Fibroblast of the conjunctiva (primary cell): ENCODE data around the gene SLC16A1.
"Not testable (repeated sequence)": the region's sequence is repeated elsewhere in the genome, so short reads cannot be mapped to it uniquely, and the experiment has no call there.

ENCODE experiments used
- DNase-seq: peaks from one replicate; pipeline ENCODE4 v3.0.0-alpha.2; 2010; ENCODE audit warnings: low read depth

SLC16A1 gene, protein sequence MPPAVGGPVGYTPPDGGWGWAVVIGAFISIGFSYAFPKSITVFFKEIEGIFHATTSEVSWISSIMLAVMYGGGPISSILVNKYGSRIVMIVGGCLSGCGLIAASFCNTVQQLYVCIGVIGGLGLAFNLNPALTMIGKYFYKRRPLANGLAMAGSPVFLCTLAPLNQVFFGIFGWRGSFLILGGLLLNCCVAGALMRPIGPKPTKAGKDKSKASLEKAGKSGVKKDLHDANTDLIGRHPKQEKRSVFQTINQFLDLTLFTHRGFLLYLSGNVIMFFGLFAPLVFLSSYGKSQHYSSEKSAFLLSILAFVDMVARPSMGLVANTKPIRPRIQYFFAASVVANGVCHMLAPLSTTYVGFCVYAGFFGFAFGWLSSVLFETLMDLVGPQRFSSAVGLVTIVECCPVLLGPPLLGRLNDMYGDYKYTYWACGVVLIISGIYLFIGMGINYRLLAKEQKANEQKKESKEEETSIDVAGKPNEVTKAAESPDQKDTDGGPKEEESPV

DNA sequence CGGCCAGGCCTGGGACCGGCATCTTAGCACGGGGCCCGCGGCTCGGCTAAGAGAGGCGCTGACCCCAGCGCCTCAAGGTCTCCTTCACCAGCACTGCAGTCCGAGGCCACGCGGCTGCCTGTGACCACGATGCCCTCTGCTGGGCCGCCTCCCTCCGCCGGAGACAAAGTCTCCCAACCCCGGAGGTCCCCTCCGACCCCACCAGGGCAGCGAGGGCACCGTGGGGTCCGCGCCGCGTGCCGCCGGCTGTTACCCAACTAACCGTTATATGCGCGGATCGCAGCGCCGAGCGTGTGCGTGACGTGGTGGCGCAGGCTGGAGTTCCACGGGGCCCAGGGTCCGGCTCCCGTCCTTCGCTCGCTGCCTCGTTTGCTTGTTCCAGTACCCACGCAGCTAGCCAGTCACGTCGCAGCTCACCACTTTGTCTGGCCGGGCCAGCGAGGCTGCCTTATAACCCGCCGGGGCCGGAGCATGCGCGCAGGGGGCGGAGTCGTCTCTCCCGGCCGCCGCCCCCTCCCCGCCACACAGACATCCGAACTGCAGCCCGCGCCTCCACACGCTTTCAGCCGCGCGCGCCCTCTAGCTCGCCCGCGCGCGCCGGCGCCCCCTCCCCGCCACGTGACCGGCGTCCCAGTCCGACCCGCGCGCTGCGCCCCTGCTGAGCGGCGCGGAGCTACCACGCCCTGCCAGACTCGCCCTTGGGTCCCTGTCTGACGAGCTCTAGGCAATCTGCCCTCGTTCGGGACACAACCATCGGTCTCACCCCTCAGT lies at the start of gene SLC16A1:
SLC16A1 (minus strand) TSS at position 424 of the 771 bp plus-strand sequence. CDS start 26,888 bp downstream, outside the sequence.
- DNase-seq: peak; percentile 85

DNA sequence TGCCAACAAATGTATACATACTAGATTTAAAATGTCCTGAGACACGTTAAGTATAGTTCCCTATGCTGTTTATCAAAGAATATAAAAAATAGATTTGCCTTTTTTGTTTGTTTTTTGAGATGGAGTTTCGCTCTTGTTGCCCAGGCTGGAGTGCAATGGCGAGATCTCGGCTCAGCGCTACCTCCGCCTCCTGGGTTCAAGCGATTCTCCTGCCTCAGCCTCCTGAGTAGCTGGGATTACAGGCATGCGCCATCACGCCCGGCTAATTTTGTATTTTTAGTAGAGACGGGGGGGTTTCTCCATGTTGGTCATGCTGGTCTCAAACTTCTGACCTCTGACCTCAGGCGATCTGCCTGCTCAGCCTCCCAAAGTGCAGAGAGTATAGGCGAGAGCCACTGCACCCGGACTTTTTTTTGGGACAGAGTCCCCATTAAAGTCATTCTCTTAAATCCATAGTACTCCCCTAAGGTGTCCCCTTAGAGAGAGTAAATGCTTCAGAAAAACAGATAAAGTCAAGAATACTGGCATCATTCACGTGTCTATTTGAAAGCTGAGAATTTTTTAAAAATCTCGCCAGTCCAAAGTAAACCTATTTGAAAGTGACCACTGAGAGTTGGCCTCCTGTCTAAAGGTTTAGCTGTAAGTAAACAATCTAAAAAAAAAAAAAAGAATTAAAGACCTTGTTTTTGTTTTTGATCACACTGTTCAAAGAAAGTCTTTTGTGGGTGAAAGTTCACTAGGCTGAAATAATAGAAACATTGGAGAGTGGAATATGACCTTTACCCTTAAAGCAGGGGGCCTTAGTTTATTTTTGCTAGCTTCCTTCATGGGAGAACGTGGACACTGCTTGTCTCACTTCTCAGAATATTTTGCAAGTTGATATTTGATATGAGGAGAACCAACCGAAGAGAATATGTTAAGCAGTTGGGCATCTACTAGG lies 48.0 kb upstream of the SLC16A1 start:
- no peak for DNase-seq

DNA sequence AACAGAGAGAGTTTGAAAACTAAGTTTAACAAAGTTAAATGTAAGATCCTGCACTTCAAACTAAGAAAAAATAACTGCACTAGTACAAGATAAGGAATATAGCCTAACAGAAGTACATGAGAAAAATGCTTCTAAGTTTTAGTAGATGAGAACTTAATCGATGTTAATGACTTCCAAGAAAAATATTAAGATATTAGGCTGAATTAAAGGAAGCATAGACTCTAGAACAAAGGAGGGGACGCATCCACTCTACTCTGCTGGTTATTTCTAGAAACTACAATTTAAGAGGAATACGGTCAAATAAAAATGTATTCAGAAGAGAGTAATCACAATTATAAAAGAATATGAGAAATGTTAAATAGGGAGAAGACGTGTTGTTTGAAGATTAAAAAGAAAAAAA lies 46.3 kb upstream of the SLC16A1 start:
- no peak for DNase-seq

DNA sequence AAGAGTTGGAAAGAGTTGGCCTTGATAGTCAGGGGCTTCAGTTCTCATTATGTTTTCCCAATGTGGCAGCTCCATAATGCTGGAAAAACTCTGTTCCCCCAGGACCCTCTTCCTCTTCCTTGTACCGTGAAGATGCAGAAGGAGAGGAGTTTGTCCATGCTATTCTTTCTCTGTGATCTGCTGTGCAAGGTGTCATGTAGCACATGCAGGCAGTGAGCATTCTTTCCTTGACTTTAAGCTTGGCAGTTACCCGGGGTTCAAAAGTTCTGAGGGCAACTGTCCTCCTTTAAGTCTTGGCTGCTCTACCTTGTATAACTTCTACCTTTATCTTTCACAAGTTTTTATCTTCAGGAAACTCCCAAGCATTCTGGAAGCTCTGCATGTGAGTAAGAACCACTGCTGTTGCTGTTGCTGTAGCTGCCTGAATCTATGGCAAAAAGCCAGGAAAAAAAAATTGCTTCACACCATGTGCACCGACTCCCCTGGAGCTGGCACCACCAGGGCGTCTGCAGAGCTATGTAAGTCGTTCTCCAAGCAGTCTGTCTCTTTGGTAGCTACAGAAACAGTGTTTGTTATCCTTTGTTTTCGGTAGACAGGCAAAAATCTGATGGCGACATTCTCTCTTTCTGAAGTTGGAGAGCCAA lies 42.7 kb upstream of the SLC16A1 start:
- DNase-seq: peak; percentile 83

DNA sequence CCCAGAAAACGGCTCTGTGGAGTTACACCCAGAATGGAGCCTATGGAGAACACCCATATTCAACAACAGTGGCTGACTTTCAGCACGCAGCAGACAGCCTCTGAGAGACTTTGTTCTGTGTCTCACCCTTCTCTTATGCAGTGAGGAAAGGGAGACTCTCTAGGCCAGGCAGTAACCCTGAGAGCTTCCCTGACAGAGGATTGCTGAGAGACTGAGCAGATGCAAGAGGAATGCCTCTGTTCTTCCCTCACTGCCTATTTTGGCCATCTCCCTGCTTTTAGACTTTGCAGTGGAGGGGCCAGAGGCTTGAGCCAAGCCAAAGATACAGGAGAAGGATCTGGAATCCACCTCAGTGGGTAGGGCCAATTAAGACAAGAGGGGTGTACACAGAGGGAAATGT lies 41.8 kb upstream of the SLC16A1 start:
- DNase-seq: no peak

DNA sequence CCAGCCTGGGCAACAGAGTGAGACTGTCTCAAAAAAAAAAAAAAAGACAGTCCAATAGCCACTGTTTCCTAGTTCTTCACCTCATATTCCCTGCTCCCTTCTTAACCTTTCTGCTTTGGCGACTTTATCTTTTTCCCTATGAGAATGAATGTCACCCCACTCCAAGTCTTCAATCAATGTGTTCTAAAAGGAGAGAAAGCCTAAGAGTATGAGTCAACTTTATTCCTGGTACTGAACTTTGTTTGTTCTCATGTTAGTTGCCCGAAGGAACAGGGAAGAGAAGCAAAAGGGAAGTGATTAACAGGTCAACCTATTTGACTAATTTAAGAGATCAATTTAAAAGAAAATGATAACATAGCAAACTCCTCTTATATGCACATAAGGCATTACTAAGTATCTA lies 39.9 kb upstream of the SLC16A1 start:
- no peak for DNase-seq

DNA sequence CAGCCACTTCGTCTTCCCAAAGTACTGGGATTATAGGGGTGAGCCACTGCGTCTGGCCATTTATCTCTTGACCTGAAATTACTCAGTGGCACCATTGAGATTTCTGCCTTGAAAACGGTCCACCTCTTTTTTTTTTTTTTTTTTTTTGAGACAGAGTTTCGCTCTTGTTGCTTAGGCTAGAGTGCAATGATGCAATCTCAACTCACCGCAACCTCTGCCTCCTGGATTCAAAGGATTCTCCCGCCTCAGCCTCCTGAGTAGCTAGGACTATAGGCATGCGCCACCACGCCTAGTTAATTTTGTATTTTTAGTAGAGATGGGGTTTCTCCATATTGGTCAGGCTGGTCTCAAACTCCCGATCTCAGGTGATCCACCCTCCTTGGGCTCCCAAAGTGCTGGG lies 39.0 kb upstream of the SLC16A1 start:
- not testable (repeated sequence) for DNase-seq

DNA sequence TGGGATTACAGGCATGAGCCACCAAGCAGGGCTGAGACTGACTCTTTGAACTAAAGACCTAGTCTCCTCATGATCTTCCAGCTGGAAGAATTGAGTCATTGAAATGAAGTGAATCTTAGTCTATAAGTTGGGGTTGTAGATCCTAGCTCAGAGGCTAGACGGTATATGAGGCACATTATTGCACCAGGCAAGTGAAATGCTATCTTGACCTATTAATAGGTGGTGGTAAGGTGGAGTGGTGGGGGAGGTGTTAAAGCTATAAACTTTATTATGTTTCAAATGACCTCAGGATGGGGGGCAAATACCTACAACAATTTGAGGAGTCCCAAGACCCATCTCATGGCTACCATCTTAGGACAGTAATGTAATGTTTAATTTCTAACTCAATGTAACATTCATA lies 36.8 kb upstream of the SLC16A1 start:
- no peak for DNase-seq

DNA sequence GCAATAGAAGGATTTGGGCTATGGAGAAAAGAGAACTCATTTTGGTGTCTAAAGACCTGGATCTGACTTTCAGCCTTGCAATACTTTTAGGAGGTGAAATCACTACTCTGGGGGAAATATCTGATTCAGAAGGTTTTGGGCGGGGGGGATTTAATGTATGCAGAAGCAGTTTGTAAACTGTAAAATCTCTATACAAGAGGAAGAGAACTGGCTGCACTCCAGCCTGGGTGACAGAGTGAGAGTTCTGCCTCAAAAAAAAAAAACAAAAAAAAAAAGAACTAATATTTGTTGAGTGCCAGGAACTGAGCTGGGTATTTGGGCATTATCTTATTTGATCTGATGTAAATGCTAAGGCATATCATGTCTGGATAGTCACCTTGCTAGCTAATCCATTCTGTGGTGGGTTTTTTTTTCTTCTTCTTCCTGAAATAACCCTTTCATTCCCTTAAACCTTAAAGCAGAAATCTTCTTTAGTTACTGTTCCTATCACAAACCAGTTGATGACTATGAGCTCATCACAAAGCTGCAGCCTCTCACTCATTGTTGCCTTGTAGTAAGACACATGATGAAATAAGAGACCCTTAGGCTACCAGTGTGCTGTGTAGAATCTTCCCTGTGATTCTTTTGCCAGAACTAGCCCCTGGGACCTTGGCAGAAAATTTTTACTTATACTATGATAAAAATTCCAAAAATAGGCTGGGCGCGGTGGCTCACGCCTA lies 35.6 kb upstream of the SLC16A1 start:
- DNase-seq: no peak

DNA sequence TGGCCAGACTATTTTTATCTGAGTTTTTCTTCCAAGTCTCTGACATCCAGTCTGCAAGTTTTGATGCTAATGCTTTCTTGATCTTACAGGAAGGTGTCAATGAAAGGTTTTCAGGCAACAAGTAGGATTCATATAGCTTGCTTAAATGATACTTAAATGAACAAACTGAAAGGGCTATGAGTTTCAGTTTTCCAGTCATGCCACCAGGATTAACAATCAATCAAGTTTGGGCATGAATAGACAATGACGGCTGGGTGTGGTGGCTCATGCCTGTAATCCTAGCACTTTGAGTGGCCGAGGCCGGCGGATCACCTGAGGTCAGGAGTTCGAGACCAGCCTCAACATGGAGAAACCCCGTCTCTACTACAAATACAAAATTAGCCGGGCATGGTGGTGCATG lies 34.3 kb upstream of the SLC16A1 start:
- DNase-seq: no peak

DNA sequence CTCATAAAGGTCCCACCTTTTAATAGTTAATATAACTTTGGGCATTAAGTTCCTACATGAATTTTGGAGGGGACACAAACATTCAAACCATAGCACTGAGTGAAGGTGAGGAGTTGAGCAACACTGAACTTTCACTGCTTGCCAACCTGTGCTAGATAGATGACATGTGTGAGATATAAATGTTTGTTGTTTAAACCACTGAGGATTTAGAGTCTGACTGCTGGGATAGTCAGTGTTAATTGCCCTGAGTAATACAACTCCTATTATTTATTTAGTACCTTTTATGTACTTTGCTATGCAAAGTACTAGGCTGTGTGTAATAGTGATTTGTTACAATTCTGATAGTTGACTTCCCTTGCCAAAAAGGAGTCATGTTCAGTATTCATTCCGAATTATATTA lies 32.4 kb upstream of the SLC16A1 start:
- DNase-seq: no peak

DNA sequence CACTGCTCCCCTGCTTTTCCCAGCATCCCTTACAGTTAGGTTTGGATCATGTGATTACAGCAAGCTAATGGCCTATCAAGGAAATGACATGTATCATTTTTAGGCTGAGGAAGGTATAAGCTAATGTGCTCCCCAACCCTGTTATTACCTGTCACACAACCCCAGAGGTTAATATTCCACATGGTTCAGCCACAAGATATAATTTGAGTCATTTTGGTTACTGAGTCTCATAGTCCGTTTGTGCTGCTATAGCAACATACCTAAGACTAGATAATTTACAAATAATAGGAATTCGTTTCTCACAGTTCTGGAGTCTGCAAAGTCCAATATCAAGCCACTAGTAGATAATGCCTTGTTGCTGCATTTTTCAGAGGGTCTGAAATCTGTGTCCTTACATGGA lies 29.1 kb upstream of the SLC16A1 start:
- no peak for DNase-seq

DNA sequence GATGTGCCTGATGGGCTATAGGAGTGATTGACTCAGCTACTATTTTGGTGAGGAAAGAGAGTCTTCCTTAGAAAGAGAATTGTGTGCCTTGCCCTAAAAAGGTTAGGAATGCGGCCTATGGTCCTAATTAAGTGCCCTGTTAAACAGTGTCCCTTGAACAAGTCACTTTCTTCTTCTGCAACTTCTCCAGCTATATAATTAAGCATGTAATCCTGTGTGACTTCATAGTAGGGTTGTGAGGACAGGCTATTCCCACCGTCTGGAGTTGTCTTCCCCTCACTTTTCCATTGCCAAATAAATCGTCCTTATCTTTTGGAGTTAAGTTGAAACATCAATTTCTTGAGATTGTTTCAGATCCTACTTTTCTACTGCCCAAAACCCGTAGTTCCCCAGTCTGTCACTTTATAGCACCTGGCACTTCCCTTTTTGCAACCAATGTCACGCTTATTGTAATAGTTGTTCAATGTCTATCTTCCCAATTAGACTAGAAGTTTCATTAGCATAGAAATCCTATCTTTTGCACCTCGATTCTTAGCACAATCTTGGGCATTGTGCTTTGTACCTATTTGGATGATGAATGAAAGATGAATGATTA lies 27.6 kb upstream of the SLC16A1 start:
- DNase-seq: no peak

DNA sequence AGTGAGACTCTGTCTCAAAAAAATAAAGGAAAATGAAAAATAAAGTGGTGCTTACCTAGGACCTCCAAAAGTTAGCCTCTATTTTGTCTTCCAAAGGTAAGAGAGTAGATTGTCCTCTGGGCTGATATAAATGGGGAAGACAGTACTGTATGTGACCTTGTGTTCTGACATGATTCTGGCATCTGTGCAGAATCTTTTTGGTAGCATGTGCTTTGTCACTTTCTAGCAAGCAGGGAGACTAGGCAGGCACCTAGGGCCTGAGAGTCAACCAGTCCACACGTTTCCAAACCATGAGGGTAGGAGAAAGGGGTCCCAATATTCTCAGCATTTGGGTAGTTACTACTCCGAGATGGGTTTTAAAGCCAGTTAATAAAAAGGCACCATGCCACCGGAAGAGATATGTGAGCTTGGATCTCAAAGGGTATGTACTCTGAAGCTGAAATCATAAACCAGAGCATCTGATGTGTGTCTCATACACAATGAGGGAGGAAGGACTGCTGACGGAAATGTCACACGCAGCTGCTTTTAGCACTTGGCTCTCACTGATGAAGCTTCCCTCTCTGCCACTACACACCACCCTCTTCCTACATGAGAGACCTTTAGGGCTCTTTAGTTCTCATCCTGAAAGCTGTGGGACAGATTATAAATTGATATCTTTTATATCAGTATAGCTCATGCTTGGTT lies 27.0 kb upstream of the SLC16A1 start:
- no peak for DNase-seq

DNA sequence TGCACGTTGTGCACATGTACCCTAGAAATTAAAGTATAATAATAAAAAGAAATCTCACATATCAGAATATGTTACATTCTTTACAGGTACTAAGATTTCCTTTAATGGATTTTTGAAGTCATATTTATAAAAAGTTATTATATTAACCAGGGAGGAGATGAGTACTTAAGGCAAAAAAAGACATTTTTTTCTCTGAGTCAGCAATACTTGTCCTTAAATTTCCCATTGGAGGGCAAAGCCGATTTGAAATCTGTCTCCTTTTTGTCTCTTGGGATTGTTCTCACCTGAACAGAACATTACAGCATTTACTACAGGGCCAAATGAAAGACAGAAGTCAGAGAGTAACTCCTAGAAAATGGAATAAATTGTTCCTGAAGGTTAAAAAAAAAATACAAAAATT lies 26.3 kb upstream of the SLC16A1 start:
- DNase-seq: no peak

DNA sequence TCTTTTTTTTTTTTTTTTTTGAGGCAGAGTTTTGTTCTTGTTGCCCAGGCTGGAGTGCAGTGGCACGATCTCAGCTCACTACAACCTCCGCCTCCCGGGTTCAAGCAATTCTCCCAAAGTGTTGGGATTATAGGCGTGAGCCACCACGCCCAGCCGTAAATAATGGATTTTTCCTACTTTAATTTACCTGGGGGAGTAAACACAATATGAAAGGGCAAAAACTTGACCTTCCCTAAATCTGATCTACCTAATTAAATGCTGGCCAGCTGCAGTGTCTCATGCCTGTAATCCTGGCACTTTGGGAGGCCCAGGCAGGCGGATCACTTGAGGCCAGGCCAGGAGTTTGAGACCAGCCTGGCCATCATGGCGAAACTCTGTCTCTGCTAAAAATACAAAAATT lies 25.8 kb upstream of the SLC16A1 start:
- not testable (repeated sequence) for DNase-seq

DNA sequence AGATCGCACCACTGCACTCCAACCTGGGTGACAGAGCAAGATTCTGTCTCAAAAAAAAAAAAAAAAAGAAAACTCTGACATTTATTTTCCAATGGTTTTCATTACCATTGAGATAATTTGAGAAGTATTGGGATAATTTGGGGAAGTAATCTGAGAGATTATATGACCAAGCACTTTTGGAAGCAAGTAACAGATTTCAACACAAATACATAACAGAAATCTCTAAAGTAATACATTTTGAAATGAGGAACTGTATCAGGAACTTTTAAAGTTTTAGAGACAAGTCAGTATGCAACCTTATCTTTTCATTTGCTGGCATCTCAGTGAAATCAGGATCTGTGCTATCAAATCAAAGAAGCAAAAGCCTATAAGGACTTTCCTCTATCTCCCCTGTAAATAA lies 25.4 kb upstream of the SLC16A1 start:
- DNase-seq: no peak

DNA sequence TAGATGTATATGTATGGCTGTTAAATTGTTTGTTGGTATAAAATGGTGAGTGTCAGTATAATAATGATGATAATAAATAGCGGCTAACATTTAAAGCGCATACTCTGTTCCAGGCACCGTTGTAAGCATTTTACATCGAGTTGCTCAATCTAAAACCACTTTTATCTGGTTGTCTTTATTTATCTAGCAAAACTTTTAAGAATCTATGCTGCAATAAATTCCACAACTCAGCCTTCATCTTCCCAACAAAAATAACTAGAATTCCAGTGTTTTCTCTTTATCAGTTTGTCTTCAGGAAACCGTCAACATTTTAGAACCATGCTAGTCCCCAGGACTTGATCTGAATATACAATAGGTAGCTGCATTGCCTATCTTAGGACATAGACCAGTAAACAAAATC lies 19.3 kb upstream of the SLC16A1 start:
- DNase-seq: no peak

DNA sequence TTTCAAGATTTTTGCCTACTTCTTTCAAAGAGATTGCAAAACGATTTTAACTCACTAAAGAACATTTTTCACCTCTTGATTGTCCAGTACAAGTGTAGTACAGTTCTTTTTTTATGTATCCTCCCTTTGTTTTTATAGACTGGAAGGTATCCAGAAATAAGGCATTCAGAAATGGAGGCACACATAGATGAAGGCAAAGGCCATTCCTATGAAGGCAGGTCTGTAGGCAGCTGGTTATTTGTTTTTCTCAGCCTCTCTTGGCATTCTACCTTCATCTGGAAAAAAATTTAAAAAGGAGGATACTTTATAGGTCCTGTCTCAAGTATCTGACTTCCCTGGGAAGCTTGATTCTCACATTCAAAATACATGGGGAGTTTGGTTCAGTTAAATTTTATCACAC lies 18.6 kb upstream of the SLC16A1 start:
- no peak for DNase-seq

DNA sequence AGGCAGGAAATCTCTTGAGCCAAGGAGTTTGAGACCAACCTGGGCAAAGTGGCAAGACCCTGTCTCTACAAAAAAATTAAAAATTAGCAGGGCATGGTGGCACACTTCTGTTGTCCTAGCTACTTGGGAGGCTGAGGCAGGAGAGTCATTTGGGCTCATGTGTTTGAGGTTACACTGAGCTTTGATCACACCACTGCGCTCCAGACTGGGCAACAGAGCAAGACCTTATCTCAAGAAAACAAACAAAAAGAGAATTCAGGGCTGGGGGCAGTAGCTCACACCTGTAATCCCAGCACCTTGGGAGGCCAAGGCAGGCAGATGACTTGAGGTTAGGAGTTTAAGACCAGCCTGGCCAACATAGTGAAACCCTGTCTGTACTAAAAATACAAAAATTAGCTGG lies 17.8 kb upstream of the SLC16A1 start:
- DNase-seq: no peak
